Kidney (tissue), 14 donors: ENCODE measurements around the gene PEX12. TPM values are rescaled to one million over a fixed set of nuclear protein-coding genes. Genes with fewer than 3 reads are reported as not detected.
"Not testable (repeated sequence)": the region's sequence is repeated elsewhere in the genome, so short reads cannot be mapped to it uniquely, and the experiment has no call there.

ENCODE experiments used
- DNase-seq, 5 donors: peaks; one replicate each; pipeline ENCODE4 v3.0.0-alpha.2; 2013 to 2020
- FAIRE-seq: peaks from 2 replicates; lab custom pipeline; 2012; peaks lifted over from hg19 to GRCh38; lab: Jason Lieb, UNC
- H3K27ac ChIP-seq, 2 donors: one replicate each; pipeline ENCODE4 v1.7.0; 2013; ENCODE audit warnings: low read depth in 2 of 2, low read length in 2 of 2, inconsistent platforms in 1 of 2
- H3K27me3 ChIP-seq: one replicate; pipeline ENCODE4 v1.7.1; 2013; ENCODE audit warnings: low read length, inconsistent platforms; ENCODE audit not compliant: control insufficient read depth, insufficient read depth
- H3K36me3 ChIP-seq, 3 donors: one replicate each; pipeline versions ENCODE4 v1.7.0 to v1.7.1; 2013; ENCODE audit warnings: low read length in 3 of 3, control low read depth in 1 of 3, inconsistent platforms in 1 of 3; ENCODE audit not compliant: insufficient read depth in 3 of 3, control insufficient read depth in 2 of 3
- H3K4me1 ChIP-seq, 3 donors: one replicate each; pipeline versions ENCODE4 v1.7.0 to v1.7.1; 2013; ENCODE audit warnings: low read length in 3 of 3, inconsistent platforms in 1 of 3, low read depth in 1 of 3; ENCODE audit not compliant: control insufficient read depth in 2 of 3, insufficient read depth in 2 of 3
- H3K4me3 ChIP-seq, 3 donors: one replicate each; pipeline versions ENCODE4 v1.7.0 to v1.8.1; 2013; ENCODE audit warnings: low read length in 3 of 3, control low read depth in 1 of 3, inconsistent platforms in 1 of 3
- H3K9ac ChIP-seq, 3 donors: one replicate each; pipeline versions ENCODE4 v1.7.0 to v1.7.1; 2013; ENCODE audit warnings: low read length in 3 of 3, control low read depth in 1 of 3, inconsistent platforms in 1 of 3
- H3K9me3 ChIP-seq, 3 donors: one replicate each; pipeline versions ENCODE4 v1.7.0 to v1.7.1; 2013; ENCODE audit warnings: low read length in 3 of 3, control low read depth in 1 of 3, inconsistent platforms in 1 of 3; ENCODE audit not compliant: control insufficient read depth in 2 of 3, insufficient read depth in 1 of 3
- intact Hi-C: fragments of 100-400 bp; cut with DNase I; formaldehyde crosslinking; loops from one replicate; pipeline ENCODE4 v1.11.1; 2022
- polyA plus RNA-seq: library from polyadenylated mRNA; stranded (reverse); fragments of 350-450 nt; fragmentation: Illumina TruSeq; extraction: RNeasy Lipid Tissue Mini Kit (QIAGEN cat#74804); gene quantifications from one replicate; pipeline ENCODE4 v1.2.3, GENCODE V29; 2014; ENCODE audit warnings: low read depth, low replicate concordance; ENCODE audit not compliant: insufficient read depth
- total RNA-seq: library from RNA; stranded (reverse); fragmentation: NEBNext Ultra II Directional; extraction: Animal tissue kit (Norgen Biotek cat#: 25700); gene quantifications from one replicate; pipeline ENCODE4 v1.2.1, GENCODE V29; 2021
- TF ChIP-seq, protein P1 (sequence below): IDR thresholded peaks from 3 replicates; pipeline ENCODE4 v1.5.1; 2012; ENCODE audit warnings: mild to moderate bottlenecking, moderate library complexity, borderline replicate concordance; ENCODE audit not compliant: insufficient read depth; ENCODE audit errors: extremely low read depth
- donor health status: control.
- donor health status: control.
- donor health status: control.
- donor health status: control.
- donor health status: control.
- donor health status: DM: yes; HTN: yes; CAD: no.
- donor health status: Normal renal cell carcinoma (clear cell type).

PEX12 gene
- total and polyA plus RNA-seq, 2 donors from 2014 or later, result 6.5 to 6.6 TPM

DNA sequence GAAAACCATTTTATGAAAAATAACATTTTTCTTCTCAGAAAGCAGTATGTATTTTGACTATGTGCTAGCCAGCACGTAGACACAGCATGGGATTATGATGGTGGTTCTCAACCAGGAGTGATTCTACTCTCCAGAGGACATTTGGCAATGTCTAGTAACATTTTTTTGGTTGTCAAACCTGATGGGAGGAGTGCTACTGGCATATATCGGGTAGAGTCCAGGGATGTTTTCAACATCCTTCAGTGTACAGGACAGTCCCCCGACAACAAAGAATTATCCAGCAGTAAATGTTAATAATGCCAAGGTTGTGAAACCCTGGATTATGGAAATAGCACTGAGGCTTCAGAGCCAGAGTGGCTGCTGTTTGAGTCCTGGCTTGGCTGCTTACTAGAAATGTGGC is 36.4 kb upstream of the PEX12 start:
- no peak overlapping the region for H3K27ac ChIP-seq
- no peak for DNase-seq
- no peak for FAIRE-seq
- H3K4me3 ChIP-seq, result no peak overlapping the region
- peaks cover 0 to 9% (median 0%) of the 10 kb centered on the region in 3 donors for H3K36me3 ChIP-seq
- H3K9ac ChIP-seq, result no peak overlapping the region
- TF ChIP-seq, protein P1, sequence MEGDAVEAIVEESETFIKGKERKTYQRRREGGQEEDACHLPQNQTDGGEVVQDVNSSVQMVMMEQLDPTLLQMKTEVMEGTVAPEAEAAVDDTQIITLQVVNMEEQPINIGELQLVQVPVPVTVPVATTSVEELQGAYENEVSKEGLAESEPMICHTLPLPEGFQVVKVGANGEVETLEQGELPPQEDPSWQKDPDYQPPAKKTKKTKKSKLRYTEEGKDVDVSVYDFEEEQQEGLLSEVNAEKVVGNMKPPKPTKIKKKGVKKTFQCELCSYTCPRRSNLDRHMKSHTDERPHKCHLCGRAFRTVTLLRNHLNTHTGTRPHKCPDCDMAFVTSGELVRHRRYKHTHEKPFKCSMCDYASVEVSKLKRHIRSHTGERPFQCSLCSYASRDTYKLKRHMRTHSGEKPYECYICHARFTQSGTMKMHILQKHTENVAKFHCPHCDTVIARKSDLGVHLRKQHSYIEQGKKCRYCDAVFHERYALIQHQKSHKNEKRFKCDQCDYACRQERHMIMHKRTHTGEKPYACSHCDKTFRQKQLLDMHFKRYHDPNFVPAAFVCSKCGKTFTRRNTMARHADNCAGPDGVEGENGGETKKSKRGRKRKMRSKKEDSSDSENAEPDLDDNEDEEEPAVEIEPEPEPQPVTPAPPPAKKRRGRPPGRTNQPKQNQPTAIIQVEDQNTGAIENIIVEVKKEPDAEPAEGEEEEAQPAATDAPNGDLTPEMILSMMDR, result no peak
- intact Hi-C loops, result loop anchor here (10.0 kb wide), 1 partner anchor 130 kb away; no protein-coding TSS in a partner anchor
- peaks cover 0 to 16% (median 0%) of the 10 kb centered on the region in 3 donors for H3K4me1 ChIP-seq
- no peaks in the 10 kb centered on the region for H3K9me3 ChIP-seq
- H3K27me3 ChIP-seq, result no peaks in the 10 kb centered on the region

DNA sequence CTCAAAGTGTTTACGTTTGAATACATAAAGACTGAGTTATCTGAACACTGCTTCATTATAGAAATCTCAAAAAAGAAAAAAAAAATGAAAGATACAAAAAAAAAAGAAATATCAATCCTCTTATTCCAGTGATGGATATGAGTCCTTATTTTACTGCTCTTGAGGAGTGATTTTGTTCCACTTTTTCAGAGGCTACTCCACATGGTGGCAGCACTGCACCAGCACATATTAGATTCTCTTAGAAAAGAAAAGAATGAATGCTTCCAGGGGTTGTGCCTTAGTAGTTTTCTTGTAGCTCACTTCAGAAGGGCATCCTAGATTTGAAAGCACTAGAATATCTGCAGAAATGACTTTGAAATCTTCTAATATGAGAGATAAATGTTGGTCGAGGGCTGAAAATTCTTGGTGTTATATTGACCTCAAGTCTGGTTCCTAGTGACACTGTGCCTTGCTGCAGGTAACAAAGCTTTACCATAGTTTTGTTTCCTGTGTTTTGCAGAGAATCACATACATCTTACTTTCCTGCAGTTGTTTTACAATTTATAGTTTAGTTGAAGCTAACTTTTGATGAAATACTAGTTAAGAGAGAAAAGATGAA is 34.7 kb upstream of the PEX12 start:
- Histone ChIP-seq H3K27ac (no peak overlapping the region), H3K36me3 (peaks cover 0 to 17% (median 5%) of the 10 kb centered on the region in 3 donors), H3K9me3 (no peaks in the 10 kb centered on the region), H3K9ac (no peak overlapping the region), H3K4me1 (peaks cover 0 to 7% (median 0%) of the 10 kb centered on the region in 3 donors), H3K4me3 (no peak overlapping the region), H3K27me3 (no peaks in the 10 kb centered on the region)
- intact Hi-C loops, result loop anchor here (10.0 kb wide), 1 partner anchor 132 kb away; no protein-coding TSS in a partner anchor
- peak in 3 of 5 donors; percentile 45 to 79 (median 63) for DNase-seq
- TF ChIP-seq, protein P1, result peak; percentile 37
- peak; percentile 88 for FAIRE-seq

DNA sequence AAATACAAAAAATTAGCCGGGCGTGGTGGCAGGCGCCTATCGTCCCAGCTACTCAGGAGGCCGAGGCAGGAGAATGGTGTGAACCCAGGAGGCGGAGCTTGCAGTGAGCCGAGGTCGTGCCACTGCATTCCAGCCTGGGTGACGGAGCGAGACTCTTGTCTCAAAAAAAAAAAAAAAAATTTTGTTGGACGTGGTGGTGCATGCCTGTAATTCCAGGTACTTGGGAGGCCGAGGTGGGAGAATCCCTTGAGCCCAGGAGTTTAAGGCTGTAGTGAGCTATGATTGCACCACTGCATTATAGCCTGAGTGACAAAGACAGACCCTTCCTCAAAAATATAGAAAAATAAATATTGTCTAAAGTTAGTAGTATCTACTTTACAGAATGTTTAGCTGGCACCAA is 32.4 kb upstream of the PEX12 start:
- H3K4me3 ChIP-seq, FAIRE-seq, H3K9me3 ChIP-seq, H3K9ac ChIP-seq, H3K4me1 ChIP-seq, DNase-seq, H3K27ac ChIP-seq, H3K27me3 ChIP-seq: not testable (repeated sequence)
- intact Hi-C loops, result loop anchor here (10.0 kb wide), 1 partner anchor 134 kb away; no protein-coding TSS in a partner anchor
- peaks cover 0 to 26% (median 7%) of the 10 kb centered on the region in 3 donors for H3K36me3 ChIP-seq

DNA sequence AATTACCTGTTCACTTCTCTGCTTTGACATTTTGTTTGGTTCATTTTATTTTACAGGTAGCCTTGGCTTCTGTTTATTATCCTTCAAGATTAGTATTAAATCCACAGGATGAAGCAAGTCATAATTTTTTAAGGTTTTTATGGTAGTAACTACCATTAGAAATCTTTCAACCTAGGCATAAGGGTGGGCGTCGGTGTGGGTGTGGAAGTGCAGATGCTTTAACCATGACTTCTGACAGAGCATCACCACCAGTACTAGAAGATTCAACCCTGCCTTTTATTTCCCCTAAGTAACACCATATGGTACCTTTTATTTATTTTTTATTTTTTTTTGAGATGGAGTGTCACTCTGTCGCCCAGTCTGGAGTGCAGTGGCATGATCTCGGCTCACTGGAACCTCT is 31.5 kb upstream of the PEX12 start:
- H3K36me3 ChIP-seq, result peaks cover 0 to 27% (median 11%) of the 10 kb centered on the region in 3 donors
- H3K9me3 ChIP-seq, result no peaks in the 10 kb centered on the region
- TF ChIP-seq, protein P1, result no peak
- DNase-seq, result no peak
- no peak overlapping the region for H3K9ac ChIP-seq
- no peaks in the 10 kb centered on the region for H3K27me3 ChIP-seq
- no peak for FAIRE-seq
- H3K27ac ChIP-seq, result no peak overlapping the region
- intact Hi-C loops, result loop anchor here (10.0 kb wide), 1 partner anchor 135 kb away; no protein-coding TSS in a partner anchor
- H3K4me3 ChIP-seq, result no peak overlapping the region
- H3K4me1 ChIP-seq, result no peaks in the 10 kb centered on the region
